Endothelial cell (in vitro differentiated cells): ENCODE results near the gene CDSN. TPM values are rescaled to one million over a fixed set of nuclear protein-coding genes. Genes with fewer than 3 reads are reported as not detected.

Experiments
- DNase-seq: peaks from one replicate; pipeline ENCODE4 v3.0.0; 2021; ENCODE audit warnings: low spot score
- H3K27ac Mint-ChIP-seq: one replicate; pipeline ENCODE4 v1.8.0; 2021; ENCODE audit warnings: mixed read lengths, inconsistent platforms; ENCODE audit not compliant: unreplicated experiment
- H3K27me3 Mint-ChIP-seq: one replicate; pipeline ENCODE4 v1.8.0; 2021; ENCODE audit warnings: mild to moderate bottlenecking, moderate library complexity, mixed read lengths, inconsistent platforms; ENCODE audit not compliant: unreplicated experiment
- H3K36me3 Mint-ChIP-seq: one replicate; pipeline ENCODE4 v1.8.0; 2021; ENCODE audit warnings: mild to moderate bottlenecking, low read depth, mixed read lengths, inconsistent platforms; ENCODE audit not compliant: unreplicated experiment
- H3K4me1 Mint-ChIP-seq: one replicate; pipeline ENCODE4 v1.8.0; 2021; ENCODE audit warnings: mild to moderate bottlenecking, mixed read lengths, inconsistent platforms; ENCODE audit not compliant: unreplicated experiment
- H3K4me3 Mint-ChIP-seq: one replicate; pipeline ENCODE4 v1.8.0; 2021; ENCODE audit warnings: mild to moderate bottlenecking, mixed read lengths, inconsistent platforms; ENCODE audit not compliant: unreplicated experiment
- H3K9me3 Mint-ChIP-seq: one replicate; pipeline ENCODE4 v1.8.0; 2021; ENCODE audit warnings: mixed read lengths, inconsistent platforms; ENCODE audit not compliant: unreplicated experiment
- CTCF ChIP-seq: fragments of 200-600 bp; sonication (generic); IDR thresholded peaks from one replicate; pipeline ENCODE4 v1.5.0; 2021; ENCODE audit warnings: antibody characterized with exemption; ENCODE audit not compliant: unreplicated experiment
- total RNA-seq: library from RNA; stranded (reverse); fragmentation: NEBNext Ultra II Directional; extraction: Animal tissue kit (Norgen Biotek cat#: 25700); gene quantifications from one replicate; pipeline ENCODE4 v1.2.1, GENCODE V29; 2021; ENCODE audit not compliant: unreplicated experiment

Gene CDSN
- total RNA-seq, 1 donor from 2014 or later: not detected

GRCh38 chr6:31083742-31084354 lies 36.4 kb downstream of the CDSN start:
- Mint-ChIP-seq H3K27me3 (no peaks in the 10 kb centered on the region), H3K4me1 (peaks cover 3% of the 10 kb centered on the region), H3K9me3 (no peaks in the 10 kb centered on the region), H3K4me3 (no peak overlapping the region), H3K27ac (no peak overlapping the region), H3K36me3 (no peaks in the 10 kb centered on the region)
- peak; percentile 46 for TF ChIP-seq CTCF
- peak; percentile 64 for DNase-seq

DNA sequence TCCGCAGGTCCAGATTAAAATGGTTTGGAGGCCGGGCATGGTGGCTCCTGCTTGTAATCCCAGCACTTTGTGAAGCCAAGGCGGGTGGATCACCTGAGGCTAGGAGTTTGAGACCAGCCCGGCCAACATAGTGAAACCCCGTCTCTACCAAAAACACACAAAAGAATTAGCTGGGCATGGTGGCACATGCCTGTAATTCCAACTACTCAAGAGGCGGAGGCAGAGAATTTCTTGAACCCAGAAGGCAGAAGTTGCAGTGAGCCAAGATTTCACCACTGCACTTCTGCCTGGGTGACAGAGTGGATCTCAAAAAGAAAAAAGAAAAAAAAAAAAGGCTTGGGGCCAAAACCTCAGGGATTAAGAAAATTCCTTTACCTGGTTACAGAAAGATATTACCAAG lies 38.4 kb downstream of the CDSN start:
- DNase-seq: no peak
- no peak for TF ChIP-seq CTCF
- no peaks in the 10 kb centered on the region for H3K9me3 Mint-ChIP-seq
- H3K27me3 Mint-ChIP-seq: no peaks in the 10 kb centered on the region
- no peak overlapping the region for H3K27ac Mint-ChIP-seq
- H3K4me1 Mint-ChIP-seq: peaks cover 2% of the 10 kb centered on the region
- no peaks in the 10 kb centered on the region for H3K36me3 Mint-ChIP-seq
- H3K4me3 Mint-ChIP-seq: no peak overlapping the region

- no peaks in the 10 kb centered on the region for H3K9me3 Mint-ChIP-seq
- TF ChIP-seq CTCF: peak; percentile 23
- H3K27me3 Mint-ChIP-seq: no peaks in the 10 kb centered on the region
- H3K4me1 Mint-ChIP-seq: no peaks in the 10 kb centered on the region
- no peak overlapping the region for H3K4me3 Mint-ChIP-seq
- no peak overlapping the region for H3K27ac Mint-ChIP-seq
- no peaks in the 10 kb centered on the region for H3K36me3 Mint-ChIP-seq
- DNase-seq: peak; percentile 65
Measured at GRCh38 chr6:31079656-31080261, 40.5 kb downstream of the CDSN start.

- Mint-ChIP-seq H3K9me3 (no peaks in the 10 kb centered on the region), H3K27me3 (no peaks in the 10 kb centered on the region), H3K27ac (no peak overlapping the region), H3K4me3 (no peak overlapping the region), H3K36me3 (no peaks in the 10 kb centered on the region), H3K4me1 (no peaks in the 10 kb centered on the region)
- no peak for DNase-seq
- TF ChIP-seq CTCF: no peak
Measured at GRCh38 chr6:31076611-31077010, 43.6 kb downstream of the CDSN start.

DNA sequence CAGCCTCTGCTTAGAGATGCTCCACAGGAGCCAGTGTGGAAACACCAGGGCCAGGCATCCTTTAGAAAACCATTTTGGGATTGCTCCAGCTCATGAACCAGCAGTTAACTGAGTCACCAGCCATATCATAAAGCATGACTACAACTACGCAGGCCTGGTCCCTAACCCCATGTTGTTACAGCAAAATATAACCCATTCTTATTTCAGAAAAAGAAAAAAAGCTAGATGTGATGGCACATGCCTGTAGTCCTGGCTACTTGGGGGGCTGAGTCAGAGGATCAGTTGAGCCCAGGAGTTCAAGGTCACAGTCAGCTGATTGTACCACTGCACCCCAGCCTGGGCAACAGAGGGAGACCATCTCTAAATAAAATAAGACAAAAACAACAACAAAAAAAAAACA lies 44.7 kb downstream of the CDSN start:
- no peak overlapping the region for H3K4me3 Mint-ChIP-seq
- H3K27me3 Mint-ChIP-seq: no peaks in the 10 kb centered on the region
- H3K9me3 Mint-ChIP-seq: no peaks in the 10 kb centered on the region
- no peaks in the 10 kb centered on the region for H3K36me3 Mint-ChIP-seq
- TF ChIP-seq CTCF: no peak
- no peak overlapping the region for H3K27ac Mint-ChIP-seq
- no peaks in the 10 kb centered on the region for H3K4me1 Mint-ChIP-seq
- no peak for DNase-seq
